ENCODE measurements around the gene CLDN20.

- no peak for TF ChIP-seq CTCF (IDR thresholded peaks at IDR 0.05)
- no peak for TF ChIP-seq EP300 (IDR thresholded peaks at IDR 0.05)
- TF ChIP-seq POLR2AphosphoS5 (IDR thresholded peaks at IDR 0.05), result no peak
Measured at GRCh38 chr6:155247618-155248007, 16.2 kb upstream of the CLDN20 start.
